Measurements from ENCODE around the gene MICU1. TPM values are rescaled to one million over a fixed set of nuclear protein-coding genes. Genes with fewer than 3 reads are reported as not detected.

The MICU1 gene
- total and polyA plus RNA-seq, 10 of the 15 experiments (the other 5 are each of a cell fraction or from before 2014, with no cell fraction given), result 18.2 to 36.4 (median 22.2) TPM

DNA sequence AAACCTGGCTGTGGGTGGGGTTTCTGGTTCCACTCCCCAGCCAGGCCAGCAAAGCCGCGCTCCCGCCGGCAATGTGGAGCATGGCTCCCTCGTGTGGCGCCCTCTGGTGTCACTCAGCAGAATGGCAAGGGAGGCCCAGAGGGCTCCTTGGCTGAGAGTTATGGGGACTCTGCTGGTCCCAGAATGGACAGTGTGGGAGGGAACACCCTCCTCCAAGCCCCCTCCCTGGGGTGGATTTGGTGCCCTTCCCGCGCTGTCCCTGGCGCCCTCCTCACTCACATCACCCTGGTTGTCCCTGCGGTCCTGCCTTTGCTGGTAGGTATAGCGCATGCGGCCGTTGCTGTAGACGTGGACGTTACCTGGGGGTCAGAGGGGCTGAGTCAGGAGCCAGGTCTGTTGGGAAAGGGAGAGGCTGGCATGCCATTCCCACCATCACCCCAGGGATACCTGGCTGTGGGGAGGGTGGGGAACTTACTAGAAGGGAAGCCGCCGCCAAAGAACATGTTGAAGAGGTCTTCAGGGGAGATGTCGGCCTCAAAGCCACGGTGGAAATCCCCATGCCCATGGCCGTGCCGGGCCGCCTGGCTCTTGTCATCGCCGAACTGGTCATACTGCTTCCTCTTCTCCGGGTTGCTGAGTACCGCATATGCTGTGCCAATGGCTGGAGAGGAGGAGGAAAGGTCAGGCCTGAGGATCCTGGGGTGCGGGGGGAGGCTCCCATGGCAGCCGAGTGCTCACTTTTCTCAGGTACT lies 285.2 kb downstream of the MICU1 start:
- no peak for DNase-seq (ENCODE audit: low read depth, low spot score)
- peak; percentile 68 for ATAC-seq
- no TSS peak for BruUV-seq (replicated peaks)
- FAIRE-seq, result peak; percentile 78
- Histone ChIP-seq H4K20me1 (ENCODE audit: control insufficient read depth, insufficient read depth) (no peaks in the 10 kb centered on the region), H3K79me2 (ENCODE audit: control insufficient read depth, insufficient read depth, low read length) (no peaks in the 10 kb centered on the region), H3K36me3 (ENCODE audit: control insufficient read depth in 2 of 2, insufficient read depth in 2 of 2, low read length in 1 of 2) (peaks cover 26 to 31% of the 10 kb centered on the region in 2 experiments), H2AFZ (ENCODE audit: control insufficient read depth, low read depth, low read length) (no peak overlapping the region), H3K27me3 (replicated peaks in 1 of 2; ENCODE audit: control insufficient read depth in 2 of 2, insufficient read depth in 2 of 2, low read length in 1 of 2) (no peaks in the 10 kb centered on the region), H3K4me1 (ENCODE audit: control insufficient read depth, insufficient read depth, low read length) (peaks cover 36% of the 10 kb centered on the region), H3K4me2 (ENCODE audit: control insufficient read depth, insufficient read depth) (no peak overlapping the region), H3K9me3 (replicated peaks; ENCODE audit: control insufficient read depth, insufficient read depth, low read length) (no peaks in the 10 kb centered on the region; the same call in 2 of the 3 replicates), H3K4me3 (no peak overlapping the region), H3K27ac (ENCODE audit: control insufficient read depth, insufficient read depth) (peak overlapping the region; percentile 42; the same call in 1 of the 2 replicates), H3K9ac (ENCODE audit: control insufficient read depth, insufficient read depth, low read length) (no peak overlapping the region)
- POLR2A ChIA-PET, result interaction anchor here (0.6 to 1.1 kb wide), 2 partner anchors 10 to 209 kb away, joined by 3 read pairs; no protein-coding TSS in a partner anchor
- intact Hi-C loops (cut with micrococcal nuclease; ENCODE audit: unreplicated experiment), result loop anchor here (2.0 kb wide), 1 partner anchor 384 kb away; no protein-coding TSS in a partner anchor
- CTCF ChIA-PET, result interaction anchor here (0.6 to 16.6 kb wide), 35 partner anchors 9 to 494 kb away, joined by 3 to 275 read pairs (median 4); partner anchors contain the start of genes DDIT4 and DNAJB12
- WGBS (ENCODE audit: insufficient coverage, insufficient replicate concordance, low lambda C conversion rate, missing lambda C conversion rate), result 36% methylated on average over 28 of the region's 28 CpGs
- RAD21 ChIA-PET (ENCODE audit: unreplicated experiment), result interaction anchor here (1.0 to 11.6 kb wide), 8 partner anchors 65 to 444 kb away, joined by 3 to 170 read pairs (median 12); partner anchors contain the start of gene DDIT4
- in situ Hi-C loops (cut with MboI), result no loop called here
- SMC1A ChIA-PET (ENCODE audit: uncharacterized antibody, unreplicated experiment), result interaction anchor here (0.8 to 9.7 kb wide), 11 partner anchors 10 to 445 kb away, joined by 3 to 168 read pairs (median 4); partner anchors contain the start of gene DDIT4
- TF ChIP-seq HDGF (IDR thresholded peaks at IDR 0.05), result 0 out of 2 replicates have a peak, but pooled peaks have one; percentile 73
- peak; percentile 79 for TF ChIP-seq SMC3 (IDR thresholded peaks at IDR 0.05; ENCODE audit: borderline replicate concordance, low read length)
- TF ChIP-seq, protein P1, sequence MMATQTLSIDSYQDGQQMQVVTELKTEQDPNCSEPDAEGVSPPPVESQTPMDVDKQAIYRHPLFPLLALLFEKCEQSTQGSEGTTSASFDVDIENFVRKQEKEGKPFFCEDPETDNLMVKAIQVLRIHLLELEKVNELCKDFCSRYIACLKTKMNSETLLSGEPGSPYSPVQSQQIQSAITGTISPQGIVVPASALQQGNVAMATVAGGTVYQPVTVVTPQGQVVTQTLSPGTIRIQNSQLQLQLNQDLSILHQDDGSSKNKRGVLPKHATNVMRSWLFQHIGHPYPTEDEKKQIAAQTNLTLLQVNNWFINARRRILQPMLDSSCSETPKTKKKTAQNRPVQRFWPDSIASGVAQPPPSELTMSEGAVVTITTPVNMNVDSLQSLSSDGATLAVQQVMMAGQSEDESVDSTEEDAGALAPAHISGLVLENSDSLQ (IDR thresholded peaks at IDR 0.05), result peak; percentile 45; the same call in 1 of the 2 replicates
- TF ChIP-seq TBL1XR1 (IDR thresholded peaks at IDR 0.05; ENCODE audit: low read depth, low read length), result no peak
- TF ChIP-seq SPI1 (IDR thresholded peaks at IDR 0.05; ENCODE audit: borderline replicate concordance, insufficient read depth, low read depth, low read length), result no peak
- TF ChIP-seq ESRRA (IDR thresholded peaks at IDR 0.05; ENCODE audit: low read length), result no peak
- TF ChIP-seq, protein P2, sequence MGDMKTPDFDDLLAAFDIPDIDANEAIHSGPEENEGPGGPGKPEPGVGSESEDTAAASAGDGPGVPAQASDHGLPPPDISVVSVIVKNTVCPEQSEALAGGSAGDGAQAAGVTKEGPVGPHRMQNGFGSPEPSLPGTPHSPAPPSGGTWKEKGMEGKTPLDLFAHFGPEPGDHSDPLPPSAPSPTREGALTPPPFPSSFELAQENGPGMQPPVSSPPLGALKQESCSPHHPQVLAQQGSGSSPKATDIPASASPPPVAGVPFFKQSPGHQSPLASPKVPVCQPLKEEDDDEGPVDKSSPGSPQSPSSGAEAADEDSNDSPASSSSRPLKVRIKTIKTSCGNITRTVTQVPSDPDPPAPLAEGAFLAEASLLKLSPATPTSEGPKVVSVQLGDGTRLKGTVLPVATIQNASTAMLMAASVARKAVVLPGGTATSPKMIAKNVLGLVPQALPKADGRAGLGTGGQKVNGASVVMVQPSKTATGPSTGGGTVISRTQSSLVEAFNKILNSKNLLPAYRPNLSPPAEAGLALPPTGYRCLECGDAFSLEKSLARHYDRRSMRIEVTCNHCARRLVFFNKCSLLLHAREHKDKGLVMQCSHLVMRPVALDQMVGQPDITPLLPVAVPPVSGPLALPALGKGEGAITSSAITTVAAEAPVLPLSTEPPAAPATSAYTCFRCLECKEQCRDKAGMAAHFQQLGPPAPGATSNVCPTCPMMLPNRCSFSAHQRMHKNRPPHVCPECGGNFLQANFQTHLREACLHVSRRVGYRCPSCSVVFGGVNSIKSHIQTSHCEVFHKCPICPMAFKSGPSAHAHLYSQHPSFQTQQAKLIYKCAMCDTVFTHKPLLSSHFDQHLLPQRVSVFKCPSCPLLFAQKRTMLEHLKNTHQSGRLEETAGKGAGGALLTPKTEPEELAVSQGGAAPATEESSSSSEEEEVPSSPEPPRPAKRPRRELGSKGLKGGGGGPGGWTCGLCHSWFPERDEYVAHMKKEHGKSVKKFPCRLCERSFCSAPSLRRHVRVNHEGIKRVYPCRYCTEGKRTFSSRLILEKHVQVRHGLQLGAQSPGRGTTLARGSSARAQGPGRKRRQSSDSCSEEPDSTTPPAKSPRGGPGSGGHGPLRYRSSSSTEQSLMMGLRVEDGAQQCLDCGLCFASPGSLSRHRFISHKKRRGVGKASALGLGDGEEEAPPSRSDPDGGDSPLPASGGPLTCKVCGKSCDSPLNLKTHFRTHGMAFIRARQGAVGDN (IDR thresholded peaks at IDR 0.05), result no peak
- TF ChIP-seq SMAD1 (IDR thresholded peaks at IDR 0.05; ENCODE audit: low read depth, partially characterized antibody), result no peak
- TF ChIP-seq MYC (IDR thresholded peaks at IDR 0.05; ENCODE audit: insufficient read depth, insufficient read length, insufficient replicate concordance, low read length, severe bottlenecking), result no peak
- TF ChIP-seq, protein P3, sequence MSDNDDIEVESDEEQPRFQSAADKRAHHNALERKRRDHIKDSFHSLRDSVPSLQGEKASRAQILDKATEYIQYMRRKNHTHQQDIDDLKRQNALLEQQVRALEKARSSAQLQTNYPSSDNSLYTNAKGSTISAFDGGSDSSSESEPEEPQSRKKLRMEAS (IDR thresholded peaks at IDR 0.05; ENCODE audit: low read depth, low read length), result peak; percentile 50; the same call in 1 of the 2 replicates
- no peak for TF ChIP-seq NFYA (IDR thresholded peaks at IDR 0.05; ENCODE audit: borderline replicate concordance, low read depth, low read length)
- no peak for TF ChIP-seq TCF3 (IDR thresholded peaks at IDR 0.05; ENCODE audit: borderline replicate concordance, insufficient read depth, low read depth, low read length)
- no peak for TF ChIP-seq NFXL1 (IDR thresholded peaks at IDR 0.05; ENCODE audit: borderline replicate concordance)

Data from GM12878 (cell line).